ENCODE results near the gene PLAA. TPM values are rescaled to one million over a fixed set of nuclear protein-coding genes. Genes with fewer than 3 reads are reported as not detected.
A peak's percentile ranks its signal among the peaks of the same experiment; 100 is the strongest.

PLAA gene
- total RNA-seq, 1 experiment from 2014 or later, result 28.1 TPM

DNA sequence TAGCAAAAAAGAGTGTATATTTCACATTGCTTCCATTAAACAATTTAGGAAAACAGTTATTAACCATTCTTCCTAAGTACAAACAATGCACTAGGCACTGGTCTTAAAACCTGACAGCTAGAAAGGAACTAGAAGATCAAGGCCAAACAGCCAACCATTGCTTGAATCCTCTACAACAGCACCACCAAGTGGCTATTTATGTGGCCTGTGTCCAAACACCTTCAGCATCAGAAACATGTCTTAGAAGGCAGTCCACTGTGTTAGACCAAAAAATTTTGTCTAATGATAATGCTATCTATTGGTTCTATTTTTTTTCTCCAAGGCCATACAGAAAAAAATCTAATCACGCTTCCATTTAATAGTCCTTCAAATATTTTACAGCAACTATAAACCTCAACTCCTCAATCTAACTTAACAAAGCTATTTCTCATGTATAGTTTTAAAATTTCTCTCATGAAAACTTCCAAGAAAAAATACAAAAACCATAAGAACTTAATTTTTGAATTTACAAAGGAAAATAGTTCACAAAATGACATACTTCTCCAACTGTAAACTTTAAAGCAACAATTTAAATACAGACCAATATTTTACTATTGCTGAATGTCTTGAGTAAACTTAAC lies 90.5 kb downstream of the PLAA start:
- Mint-ChIP-seq H3K4me1 (ENCODE audit: low read depth, unreplicated experiment) (no peaks in the 10 kb centered on the region), H3K27ac (ENCODE audit: unreplicated experiment) (no peak overlapping the region), H3K4me3 (ENCODE audit: low read depth, unreplicated experiment) (no peak overlapping the region), H3K9me3 (ENCODE audit: low read depth, unreplicated experiment) (no peaks in the 10 kb centered on the region), H3K36me3 (ENCODE audit: insufficient read depth, unreplicated experiment) (peaks cover 10% of the 10 kb centered on the region), H3K27me3 (ENCODE audit: unreplicated experiment) (no peaks in the 10 kb centered on the region)
- peak; percentile 36 for DNase-seq
- peak; percentile 26 for TF ChIP-seq CTCF (IDR thresholded peaks at IDR 0.05; ENCODE audit: unreplicated experiment)
- CTCF ChIA-PET, result interaction anchor here (0.6 to 1.5 kb wide), 4 partner anchors 37 to 133 kb away, joined by 3 to 6 read pairs (median 4); no protein-coding TSS in a partner anchor
- BruUV-seq (replicated peaks), result no TSS peak
- intact Hi-C loops (cut with micrococcal nuclease; ENCODE audit: unreplicated experiment), result loop anchor here (1.0 kb wide), 1 partner anchor 112 kb away; no protein-coding TSS in a partner anchor

Other genes starting within 250 kb of the PLAA start
- 12.5 and 14.9 TPM in 2 replicates for gene CAAP1, start 54.4 kb downstream of the PLAA start, total RNA-seq (2022)
- gene IFT74, start 9.2 kb upstream of the PLAA start, total RNA-seq (2022), result 7.3 and 7.5 TPM in 2 replicates
- 0.21 and 1.1 TPM in 2 replicates for gene LRRC19, start 58.4 kb upstream of the PLAA start, total RNA-seq (2022)
- gene TEK, start 162.0 kb upstream of the PLAA start, total RNA-seq (2022), result not detected in 2 replicates

Measured in Calu3 (cell line).